IPS DF 6.9 (cell line): ENCODE measurements around the gene CFP.

Experiments used
- DNase-seq: peaks from one replicate; pipeline ENCODE4 v3.0.0-alpha.2; 2013; ENCODE audit warnings: low read depth, low spot score
- H3K27ac ChIP-seq: one replicate; pipeline ENCODE4 v1.5.1; 2013; ENCODE audit warnings: low read length, control low read depth
- H3K27me3 ChIP-seq: 2 replicates; pipeline ENCODE4 v1.6.1; 2013; ENCODE audit warnings: mild to moderate bottlenecking, low read length; ENCODE audit not compliant: control insufficient read depth, insufficient read depth
- H3K36me3 ChIP-seq: 2 replicates; pipeline ENCODE4 v1.6.1; 2013; ENCODE audit warnings: low read length; ENCODE audit not compliant: control insufficient read depth, insufficient read depth
- H3K4me1 ChIP-seq: 2 replicates; pipeline ENCODE4 v1.6.1; 2013; ENCODE audit warnings: low read length; ENCODE audit not compliant: control insufficient read depth, insufficient read depth
- H3K4me3 ChIP-seq: 2 replicates; pipeline ENCODE4 v1.5.1; 2013; ENCODE audit warnings: mild to moderate bottlenecking, low read length
- H3K9me3 ChIP-seq: 2 replicates; pipeline ENCODE4 v1.6.1; 2013; ENCODE audit warnings: low read length, inconsistent platforms; ENCODE audit not compliant: control insufficient read depth, insufficient read depth
- WGBS: extraction: QIAGEN DNeasy Blood & Tissue Kit; methylation state at CpG from one replicate; pipeline ENCODE4 v1.1.7; 2013; ENCODE audit warnings: mixed read lengths, missing lambda C conversion rate; ENCODE audit not compliant: insufficient read length, insufficient coverage; 5-methylcytosine and 5-hydroxymethylcytosine counted together

The CFP gene

GRCh38 chrX:47585273-47585672 lies 44.5 kb downstream of the CFP start:
- Histone ChIP-seq H3K36me3 (no peaks in the 10 kb centered on the region), H3K4me1 (no peaks in the 10 kb centered on the region), H3K27ac (no peak overlapping the region), H3K27me3 (no peaks in the 10 kb centered on the region), H3K9me3 (no peaks in the 10 kb centered on the region), H3K4me3 (no peak overlapping the region)
- WGBS = no CpG with 5 or more reads among the region's 16 CpGs
- DNase-seq = no peak

- H3K4me1 ChIP-seq = no peaks in the 10 kb centered on the region
- H3K4me3 ChIP-seq = no peak overlapping the region
- DNase-seq = no peak
- no CpG with 5 or more reads among the region's 6 CpGs for WGBS
- H3K36me3 ChIP-seq = no peaks in the 10 kb centered on the region
- H3K27ac ChIP-seq = no peak overlapping the region
- H3K27me3 ChIP-seq = no peaks in the 10 kb centered on the region
- no peaks in the 10 kb centered on the region for H3K9me3 ChIP-seq
These were observed 45.0 kb downstream of the CFP start for GRCh38 chrX:47584714-47585113.

- no peak for DNase-seq
- WGBS = 100% methylated on average over 1 of the region's 8 CpGs
- no peaks in the 10 kb centered on the region for H3K27me3 ChIP-seq
- H3K27ac ChIP-seq = no peak overlapping the region
- no peaks in the 10 kb centered on the region for H3K36me3 ChIP-seq
- H3K4me1 ChIP-seq = peaks cover 1% of the 10 kb centered on the region; the same call in 1 of the 2 replicates
- no peak overlapping the region for H3K4me3 ChIP-seq
- H3K9me3 ChIP-seq = no peaks in the 10 kb centered on the region
These were observed 46.4 kb downstream of the CFP start for GRCh38 chrX:47583240-47583861.

- no CpG with 5 or more reads among the region's 28 CpGs for WGBS
- Histone ChIP-seq H3K4me1 (peaks cover 1% of the 10 kb centered on the region; the same call in 1 of the 2 replicates), H3K9me3 (no peaks in the 10 kb centered on the region), H3K4me3 (peak within 1 kb of the TSS; percentile 29; the same call in 1 of the 2 replicates), H3K36me3 (no peaks in the 10 kb centered on the region), H3K27me3 (no peaks in the 10 kb centered on the region), H3K27ac (no peak within 1 kb of the TSS)
- DNase-seq = no peak
These were observed 47.7 kb downstream of the CFP start, which contains the start of gene TIMP1 for GRCh38 chrX:47581731-47582647. Gene TIMP1, plus strand, starts transcription at chrX:47582436. Its CDS starts 980 bp downstream, at chrX:47583416.

- Histone ChIP-seq H3K27me3 (no peaks in the 10 kb centered on the region), H3K36me3 (no peaks in the 10 kb centered on the region), H3K4me3 (no peak overlapping the region), H3K9me3 (no peaks in the 10 kb centered on the region), H3K4me1 (peaks cover 4% of the 10 kb centered on the region), H3K27ac (no peak overlapping the region)
- WGBS = no CpG with 5 or more reads among the region's 9 CpGs
- no peak for DNase-seq
These were observed 50.2 kb downstream of the CFP start for GRCh38 chrX:47579537-47579936.

GRCh38 chrX:47578692-47579091 lies 51.0 kb downstream of the CFP start:
- peaks cover 4% of the 10 kb centered on the region for H3K4me1 ChIP-seq
- DNase-seq = no peak
- H3K36me3 ChIP-seq = no peaks in the 10 kb centered on the region
- WGBS = no CpG with 5 or more reads among the region's 16 CpGs
- no peaks in the 10 kb centered on the region for H3K9me3 ChIP-seq
- no peaks in the 10 kb centered on the region for H3K27me3 ChIP-seq
- H3K27ac ChIP-seq = no peak overlapping the region
- no peak overlapping the region for H3K4me3 ChIP-seq

GRCh38 chrX:47577901-47578300 lies 51.8 kb downstream of the CFP start:
- H3K4me1 ChIP-seq = peaks cover 5% of the 10 kb centered on the region
- no peaks in the 10 kb centered on the region for H3K27me3 ChIP-seq
- no peak overlapping the region for H3K27ac ChIP-seq
- H3K36me3 ChIP-seq = no peaks in the 10 kb centered on the region
- WGBS = no CpG with 5 or more reads among the region's 3 CpGs
- DNase-seq = no peak
- H3K4me3 ChIP-seq = no peak overlapping the region
- no peaks in the 10 kb centered on the region for H3K9me3 ChIP-seq

- WGBS = no CpG with 5 or more reads among the region's 9 CpGs
- Histone ChIP-seq H3K27me3 (no peaks in the 10 kb centered on the region), H3K4me1 (peaks cover 7% of the 10 kb centered on the region), H3K36me3 (no peaks in the 10 kb centered on the region), H3K9me3 (no peaks in the 10 kb centered on the region), H3K27ac (no peak overlapping the region), H3K4me3 (no peak overlapping the region)
- no peak for DNase-seq
These were observed 52.3 kb downstream of the CFP start for GRCh38 chrX:47577424-47577823.

- no peaks in the 10 kb centered on the region; the same call in 1 of the 2 replicates for H3K36me3 ChIP-seq
- peaks cover 7% of the 10 kb centered on the region for H3K4me1 ChIP-seq
- no peak for DNase-seq
- H3K27ac ChIP-seq = no peak overlapping the region
- WGBS = no CpG with 5 or more reads among the region's 20 CpGs
- no peak overlapping the region for H3K4me3 ChIP-seq
- no peaks in the 10 kb centered on the region for H3K27me3 ChIP-seq
- no peaks in the 10 kb centered on the region for H3K9me3 ChIP-seq
These were observed 53.5 kb downstream of the CFP start for GRCh38 chrX:47576021-47576898.
